Measurements from ENCODE around the gene ZAP70. TPM values are rescaled to one million over a fixed set of nuclear protein-coding genes. Genes with fewer than 3 reads are reported as not detected.

ZAP70 gene
- total RNA-seq, 1 donor from 2014 or later = 4.5 TPM

DNA sequence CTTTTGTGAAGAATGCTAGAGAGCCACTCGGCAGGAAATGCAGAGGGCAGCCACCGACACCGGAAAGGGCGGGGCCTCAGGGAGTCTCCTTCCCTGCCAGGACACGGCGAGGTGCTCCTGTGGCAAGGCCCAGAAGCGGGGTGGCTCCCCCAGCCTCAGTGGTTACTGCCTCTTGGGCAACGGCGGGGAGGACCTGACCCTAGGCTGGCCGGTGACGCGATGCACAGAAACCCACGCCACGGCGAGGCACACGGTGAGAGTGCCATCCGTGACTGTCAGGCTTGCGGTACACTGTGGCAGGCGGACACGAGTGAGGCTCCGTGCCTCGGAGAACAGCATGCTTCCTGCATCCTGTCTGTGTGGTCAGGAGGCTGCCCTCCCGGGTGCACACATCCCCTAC is 47.8 kb downstream of the ZAP70 start:
- intact Hi-C loops (cut with DNase I) = no loop called here
- DNase-seq (ENCODE audit: low spot score) (no peak), ATAC-seq (no peak)

- DNase-seq (ENCODE audit: low spot score) (no peak), ATAC-seq (no peak)
Observed at GRCh38 chr2:97763176-97763845, 49.9 kb downstream of the ZAP70 start.

GRCh38 chr2:97764559-97765263 is 51.3 kb downstream of the ZAP70 start:
- ATAC-seq (no peak), DNase-seq (ENCODE audit: low spot score) (no peak)
- intact Hi-C loops (cut with DNase I) = no loop called here

More at GRCh38 chr2:97763176-97763845, 49.9 kb downstream of the ZAP70 start:
- intact Hi-C loops (cut with DNase I) = no loop called here

- intact Hi-C loops (cut with DNase I) = no loop called here
- ATAC-seq (no peak), DNase-seq (ENCODE audit: low spot score) (no peak)
Observed at GRCh38 chr2:97765933-97766332, 52.6 kb downstream of the ZAP70 start.

DNA sequence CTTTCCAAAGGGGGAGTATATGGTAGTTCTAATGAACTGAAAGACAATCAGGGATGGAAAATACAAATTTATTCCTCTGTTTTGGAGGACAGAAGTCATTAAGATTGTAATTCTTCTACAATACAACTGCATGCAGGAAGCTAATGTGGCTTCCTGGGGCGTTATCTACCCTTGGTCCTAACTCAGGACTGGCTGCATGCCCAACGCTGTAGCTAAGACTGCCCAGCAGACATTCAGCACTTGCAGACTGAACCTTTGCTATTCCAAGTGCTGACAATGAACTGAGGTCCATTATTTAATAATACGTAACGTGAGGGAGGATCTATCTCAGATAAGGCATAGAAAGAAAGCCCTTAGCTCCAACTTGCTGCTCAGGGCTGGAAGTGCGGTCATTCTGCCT is 53.2 kb downstream of the ZAP70 start:
- ATAC-seq = no peak

GRCh38 chr2:97769308-97769707 is 55.9 kb downstream of the ZAP70 start:
- intact Hi-C loops (cut with DNase I) = no loop called here
- DNase-seq (ENCODE audit: low spot score) (no peak), ATAC-seq (no peak)

More for the DNA sequence above, 53.2 kb downstream of the ZAP70 start:
- no peak for DNase-seq (ENCODE audit: low spot score)
- intact Hi-C loops (cut with DNase I) = no loop called here

GRCh38 chr2:97769711-97770110 is 56.3 kb downstream of the ZAP70 start:
- DNase-seq (ENCODE audit: low spot score) (no peak), ATAC-seq (no peak)
- intact Hi-C loops (cut with DNase I) = no loop called here

DNA sequence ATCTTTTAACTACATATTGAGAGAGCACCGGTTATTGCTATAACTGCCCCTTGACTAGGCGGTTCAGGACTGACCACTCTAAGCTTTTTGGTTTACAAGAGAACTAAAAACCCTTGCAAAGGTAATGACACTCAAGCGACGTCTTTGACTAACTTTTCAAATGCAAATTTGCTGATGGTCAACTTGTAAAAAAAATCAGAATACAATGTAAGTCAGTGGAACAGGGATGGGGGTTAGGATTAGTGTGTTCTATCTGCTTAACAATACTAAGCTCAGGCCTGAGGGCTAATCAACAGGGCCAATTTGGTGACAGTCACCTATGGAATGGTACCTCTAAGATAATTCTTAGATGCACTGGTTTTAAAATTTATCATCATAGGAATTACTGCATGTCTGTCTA is 57.1 kb downstream of the ZAP70 start:
- intact Hi-C loops (cut with DNase I) = no loop called here
- DNase-seq (ENCODE audit: low spot score) (no peak), ATAC-seq (no peak)

DNA sequence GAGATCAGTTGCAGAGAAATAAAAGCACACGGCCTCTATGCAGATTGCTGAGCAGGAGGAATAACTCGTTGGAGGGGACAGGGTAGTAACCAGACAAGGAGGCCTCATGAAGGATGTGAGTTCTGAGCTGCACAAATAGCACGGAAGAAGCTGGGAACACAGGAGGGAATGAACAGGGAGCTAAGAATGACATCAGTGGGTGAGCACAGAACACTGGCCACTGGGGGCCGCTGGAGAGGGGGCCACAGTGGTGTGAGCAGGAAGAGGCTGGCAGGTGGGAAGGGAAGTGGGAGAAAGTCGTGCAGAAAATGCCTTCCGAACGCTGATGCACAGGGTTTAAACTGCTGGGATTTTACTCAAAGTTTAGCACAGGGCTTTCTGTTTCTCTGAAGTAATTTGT is 61.0 kb downstream of the ZAP70 start:
- DNase-seq (ENCODE audit: low spot score) (no peak), ATAC-seq (no peak)
- intact Hi-C loops (cut with DNase I) = no loop called here

- intact Hi-C loops (cut with DNase I) = no loop called here
- no peak for DNase-seq (ENCODE audit: low spot score)
- no peak for ATAC-seq
Observed at GRCh38 chr2:97775074-97775473, 61.7 kb downstream of the ZAP70 start.

DNA sequence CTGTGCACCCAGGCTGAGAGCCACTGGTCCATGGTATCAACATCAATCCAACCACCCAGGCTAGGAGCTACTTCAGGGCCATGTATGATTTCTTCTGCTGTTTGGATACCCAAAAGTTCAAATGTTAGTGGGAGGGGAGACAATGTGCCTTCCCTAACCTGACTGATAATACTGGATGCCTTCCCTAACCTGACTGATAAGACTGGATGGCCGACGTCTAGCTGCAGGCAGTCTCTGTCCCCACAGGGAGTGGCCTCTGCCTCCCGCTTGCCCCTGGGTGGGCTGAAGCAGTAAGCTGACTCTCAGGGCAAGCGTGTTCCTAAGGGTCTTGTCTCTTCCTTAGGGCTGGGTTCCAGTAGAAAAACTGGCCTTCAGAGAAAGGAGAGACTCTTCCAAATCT is 65.8 kb downstream of the ZAP70 start:
- ATAC-seq (no peak), DNase-seq (ENCODE audit: low spot score) (no peak)
- intact Hi-C loops (cut with DNase I) = no loop called here

GRCh38 chr2:97781981-97782380 is 68.6 kb downstream of the ZAP70 start:
- intact Hi-C loops (cut with DNase I) = no loop called here
- ATAC-seq (no peak), DNase-seq (ENCODE audit: low spot score) (no peak)

GRCh38 chr2:97784953-97785352 is 71.6 kb downstream of the ZAP70 start:
- no peak for ATAC-seq
- DNase-seq (ENCODE audit: low spot score) = no peak
- intact Hi-C loops (cut with DNase I) = no loop called here

- intact Hi-C loops (cut with DNase I) = no loop called here
- DNase-seq (ENCODE audit: low spot score) (no peak), ATAC-seq (no peak)
Observed at GRCh38 chr2:97785818-97786217, 72.4 kb downstream of the ZAP70 start.

GRCh38 chr2:97788986-97789644 is 75.7 kb downstream of the ZAP70 start:
- DNase-seq (ENCODE audit: low spot score) = no peak
- ATAC-seq = no peak
- intact Hi-C loops (cut with DNase I) = no loop called here

Other genes with a start within 250 kb of the ZAP70 start
- 55.4 TPM for gene ANKRD36B, start 123.7 kb upstream of the ZAP70 start, total RNA-seq
- gene COX5B, start 67.5 kb upstream of the ZAP70 start, total RNA-seq = 140 TPM
- gene ACTR1B, start 49.5 kb upstream of the ZAP70 start, total RNA-seq = 62.9 TPM
- 17.7 TPM for gene C2orf92, start 43.9 kb upstream of the ZAP70 start, total RNA-seq